Measurements from ENCODE around the gene KCNIP3.
"Not testable (repeated sequence)": the region's sequence is repeated elsewhere in the genome, so short reads cannot be mapped to it uniquely, and the experiment has no call there.

Gene KCNIP3

GRCh38 chr2:95414015-95414594 lies 117.0 kb downstream of the KCNIP3 start:
- peak; percentile 83 for TF ChIP-seq CTCF (IDR thresholded peaks at IDR 0.05; ENCODE audit: low read depth, low read length, missing control alignments)
- H3K4me3 ChIP-seq (replicated peaks; ENCODE audit: low read depth, low read length) = not testable (repeated sequence)
- peak; percentile 59 for DNase-seq (ENCODE audit: extremely low read depth, low read depth)

GRCh38 chr2:95415138-95415537 lies 118.0 kb downstream of the KCNIP3 start:
- DNase-seq (ENCODE audit: extremely low read depth, low read depth); H3K4me3 ChIP-seq (replicated peaks; ENCODE audit: low read depth, low read length): not testable (repeated sequence)

- DNase-seq (ENCODE audit: extremely low read depth, low read depth); H3K4me3 ChIP-seq (replicated peaks; ENCODE audit: low read depth, low read length): not testable (repeated sequence)
Observed at GRCh38 chr2:95415561-95415960, 118.4 kb downstream of the KCNIP3 start.

- not testable (repeated sequence) for H3K4me3 ChIP-seq (replicated peaks; ENCODE audit: low read depth, low read length); DNase-seq (ENCODE audit: extremely low read depth, low read depth)
Observed at GRCh38 chr2:95427196-95427867, 130.2 kb downstream of the KCNIP3 start.

- DNase-seq (ENCODE audit: extremely low read depth, low read depth); H3K4me3 ChIP-seq (replicated peaks; ENCODE audit: low read depth, low read length): not testable (repeated sequence)
Observed at GRCh38 chr2:95429748-95430467, 132.8 kb downstream of the KCNIP3 start.

- not testable (repeated sequence) for DNase-seq (ENCODE audit: extremely low read depth, low read depth); H3K4me3 ChIP-seq (replicated peaks; ENCODE audit: low read depth, low read length)
Observed at GRCh38 chr2:95433373-95433772, 136.2 kb downstream of the KCNIP3 start.

GRCh38 chr2:95433973-95434372 lies 136.8 kb downstream of the KCNIP3 start:
- not testable (repeated sequence) for H3K4me3 ChIP-seq (replicated peaks; ENCODE audit: low read depth, low read length); DNase-seq (ENCODE audit: extremely low read depth, low read depth)

- DNase-seq (ENCODE audit: extremely low read depth, low read depth) = peak; percentile 19
- H3K4me3 ChIP-seq (replicated peaks; ENCODE audit: low read depth, low read length) = not testable (repeated sequence)
Observed at GRCh38 chr2:95434507-95435076, 137.4 kb downstream of the KCNIP3 start.

- not testable (repeated sequence) for DNase-seq (ENCODE audit: extremely low read depth, low read depth); H3K4me3 ChIP-seq (replicated peaks; ENCODE audit: low read depth, low read length)
Observed at GRCh38 chr2:95435162-95435871, 138.2 kb downstream of the KCNIP3 start.
